Caco-2 (cell line): ENCODE measurements around the gene MTPN. TPM values are rescaled to one million over a fixed set of nuclear protein-coding genes. Genes with fewer than 3 reads are reported as not detected.

Experiments
- BruUV-seq: library from RNA; stranded (reverse); fragments of 400-500 nt; replicated peaks from 2 replicates; lab custom pipeline; 2021; lab: Mats Ljungman, UMichigan
- CTCF ChIA-PET: fragments of 300-600 bp; sonication (Branson Sonifier 250); formaldehyde crosslinking; loops from one replicate; lab custom pipeline; 2022; ENCODE audit warnings: antibody characterized with exemption; lab: Charles Lee
- POLR2A ChIA-PET: fragments of 300-600 bp; sonication (Branson Sonifier 250); formaldehyde crosslinking; loops from one replicate; lab custom pipeline; 2022; ENCODE audit warnings: antibody characterized with exemption; lab: Charles Lee
- DNase-seq, 2 experiments: peaks; one replicate each; pipeline versions ENCODE4 v3.0.0 to v3.0.0-alpha.2; 2020 to 2022
- H3K27me3 ChIP-seq: replicated peaks from 2 replicates; pipeline ENCODE4 v1.6.0; 2011; ENCODE audit warnings: low read length; ENCODE audit not compliant: control insufficient read depth, insufficient read depth
- H3K36me3 ChIP-seq: 2 replicates; pipeline ENCODE4 v1.5.1; 2011; ENCODE audit warnings: low read length; ENCODE audit not compliant: control insufficient read depth, insufficient read depth
- H3K4me1 ChIP-seq: fragments of 250-450 bp; sonication (Bioruptor Pico); 2 replicates; pipeline ENCODE4 v1.5.1; 2020; ENCODE audit warnings: mild to moderate bottlenecking
- H3K4me3 ChIP-seq: 2 replicates; pipeline ENCODE4 v1.5.1; 2011; ENCODE audit warnings: low read depth, mild to moderate bottlenecking, control low read depth, low read length
- H3K9me3 ChIP-seq: fragments of 250-450 bp; sonication (Bioruptor Pico); 2 replicates; pipeline ENCODE4 v1.5.1; 2020; ENCODE audit warnings: mild to moderate bottlenecking, moderate library complexity
- H3K27ac Mint-ChIP-seq: one replicate; pipeline ENCODE4 v1.8.0; 2022; ENCODE audit warnings: mixed read lengths; ENCODE audit not compliant: unreplicated experiment
- H3K27me3 Mint-ChIP-seq: one replicate; pipeline ENCODE4 v1.8.0; 2022; ENCODE audit warnings: mixed read lengths; ENCODE audit not compliant: insufficient read depth, unreplicated experiment
- H3K36me3 Mint-ChIP-seq: one replicate; pipeline ENCODE4 v1.8.0; 2022; ENCODE audit warnings: mild to moderate bottlenecking, mixed read lengths; ENCODE audit not compliant: insufficient read depth, unreplicated experiment
- H3K4me1 Mint-ChIP-seq: one replicate; pipeline ENCODE4 v1.8.0; 2022; ENCODE audit warnings: low read depth, mixed read lengths; ENCODE audit not compliant: unreplicated experiment
- H3K4me3 Mint-ChIP-seq: one replicate; pipeline ENCODE4 v1.8.0; 2022; ENCODE audit warnings: mild to moderate bottlenecking, moderate library complexity, mixed read lengths; ENCODE audit not compliant: unreplicated experiment
- H3K9me3 Mint-ChIP-seq: one replicate; pipeline ENCODE4 v1.8.0; 2022; ENCODE audit warnings: mixed read lengths; ENCODE audit not compliant: unreplicated experiment
- CTCF ChIP-seq, 2 experiments: fragments of 200-600 bp in 1 of 2; IDR thresholded peaks; 1 replicate in 1 of 2; 2 replicates in 1 of 2; pipeline versions ENCODE4 v1.5.1 to v1.8.0; 2011 to 2022; ENCODE audit warnings: antibody characterized with exemption in 1 of 2, control low read depth in 1 of 2, inconsistent platforms in 1 of 2, low read depth in 1 of 2, low read length in 1 of 2, mild to moderate bottlenecking in 1 of 2, moderate library complexity in 1 of 2; ENCODE audit not compliant: insufficient read depth in 1 of 2, severe bottlenecking in 1 of 2, unreplicated experiment in 1 of 2
- intact Hi-C: fragments of 100-400 bp; cut with micrococcal nuclease; formaldehyde crosslinking; loops from one replicate; pipeline ENCODE4 v1.10.0; 2022; ENCODE audit not compliant: unreplicated experiment
- total RNA-seq: library from RNA; stranded (reverse); gene quantifications from 2 replicates; pipeline ENCODE4 v1.2.3, GENCODE V29; 2022

The MTPN gene
- total RNA-seq, 1 experiment from 2014 or later = 138 TPM

- intact Hi-C loops = no loop called here
- Mint-ChIP-seq H3K27me3 (no peaks in the 10 kb centered on the region), H3K36me3 (no peaks in the 10 kb centered on the region), H3K4me3 (no peak overlapping the region), H3K27ac (peak overlapping the region; percentile 8), H3K4me1 (peaks cover 48% of the 10 kb centered on the region), H3K9me3 (no peaks in the 10 kb centered on the region)
- Histone ChIP-seq H3K4me3 (no peak overlapping the region), H3K27me3 (no peaks in the 10 kb centered on the region), H3K9me3 (no peaks in the 10 kb centered on the region), H3K36me3 (no peaks in the 10 kb centered on the region; the same call in 1 of the 2 replicates), H3K4me1 (peaks cover 50% of the 10 kb centered on the region)
- TF ChIP-seq CTCF (IDR thresholded peaks at IDR 0.05; ENCODE audit: insufficient read depth in 1 of 2, low read depth in 1 of 2, low read length in 1 of 2, severe bottlenecking in 1 of 2, unreplicated experiment in 1 of 2) = no peak
- DNase-seq = no peak
- ChIA-PET CTCF (no interaction called here), POLR2A (no interaction called here)
- no TSS peak for BruUV-seq
These were observed 38.6 kb downstream of the MTPN start for GRCh38 chr7:135938563-135938962.

GRCh38 chr7:135938086-135938485 is 39.1 kb downstream of the MTPN start:
- CTCF ChIA-PET = no interaction called here
- peaks cover 49% of the 10 kb centered on the region for H3K4me1 Mint-ChIP-seq

GRCh38 chr7:135936497-135937217 is 40.5 kb downstream of the MTPN start:
- Histone ChIP-seq H3K4me1 (peaks cover 52% of the 10 kb centered on the region), H3K9me3 (no peaks in the 10 kb centered on the region), H3K4me3 (no peak overlapping the region), H3K27me3 (no peaks in the 10 kb centered on the region), H3K36me3 (no peaks in the 10 kb centered on the region)
- POLR2A ChIA-PET = no interaction called here
- CTCF ChIA-PET = no interaction called here
- intact Hi-C loops = loop anchor here (1.0 to 2.0 kb wide), 3 partner anchors 7 to 64 kb away; no protein-coding TSS in a partner anchor
- H3K27me3 Mint-ChIP-seq = no peaks in the 10 kb centered on the region
- BruUV-seq = no TSS peak
- peak overlapping the region; percentile 18 for H3K4me3 Mint-ChIP-seq
- TF ChIP-seq CTCF (IDR thresholded peaks at IDR 0.05; ENCODE audit: insufficient read depth in 1 of 2, low read depth in 1 of 2, low read length in 1 of 2, severe bottlenecking in 1 of 2, unreplicated experiment in 1 of 2) = no peak
- H3K4me1 Mint-ChIP-seq = peaks cover 49% of the 10 kb centered on the region
- H3K36me3 Mint-ChIP-seq = peaks cover 5% of the 10 kb centered on the region
- H3K9me3 Mint-ChIP-seq = no peaks in the 10 kb centered on the region
- H3K27ac Mint-ChIP-seq = no peak overlapping the region
- peak in 1 of 2 experiments; percentile 54 for DNase-seq

More at GRCh38 chr7:135938086-135938485, 39.1 kb downstream of the MTPN start:
- intact Hi-C loops = no loop called here
- no TSS peak for BruUV-seq
- Mint-ChIP-seq H3K36me3 (peaks cover under 1% of the 10 kb centered on the region), H3K9me3 (no peaks in the 10 kb centered on the region), H3K27ac (peak overlapping the region; percentile 26), H3K4me3 (no peak overlapping the region), H3K27me3 (no peaks in the 10 kb centered on the region)
- no peaks in the 10 kb centered on the region for H3K9me3 ChIP-seq
- no peaks in the 10 kb centered on the region; the same call in 1 of the 2 replicates for H3K36me3 ChIP-seq
- POLR2A ChIA-PET = no interaction called here
- TF ChIP-seq CTCF (IDR thresholded peaks at IDR 0.05; ENCODE audit: insufficient read depth in 1 of 2, low read depth in 1 of 2, low read length in 1 of 2, severe bottlenecking in 1 of 2, unreplicated experiment in 1 of 2) = no peak
- no peak for DNase-seq
- H3K4me3 ChIP-seq = no peak overlapping the region
- H3K4me1 ChIP-seq = peaks cover 50% of the 10 kb centered on the region
- H3K27me3 ChIP-seq = no peaks in the 10 kb centered on the region
